ENCODE results near the gene KRT79.
"Not testable (repeated sequence)": the region's sequence is repeated elsewhere in the genome, so short reads cannot be mapped to it uniquely, and the experiment has no call there.

Gene KRT79

GRCh38 chr12:52861511-52861910 lies 27.4 kb upstream of the KRT79 start:
- TF ChIP-seq CTCF (IDR thresholded peaks at IDR 0.05; ENCODE audit: insufficient read depth, low read length, missing control alignments) = no peak
- H3K4me3 ChIP-seq (ENCODE audit: low read depth, low read length) = no peak overlapping the region
- ChIA-PET POLR2A (no interaction called here), CTCF (interaction anchor here (0.8 to 1.8 kb wide), 4 partner anchors 9 to 282 kb away, joined by 3 to 4 read pairs (median 4); no protein-coding TSS in a partner anchor)
- DNase-seq (ENCODE audit: low read depth, low spot score) = no peak

GRCh38 chr12:52860102-52860823 lies 26.2 kb upstream of the KRT79 start:
- CTCF ChIA-PET = interaction anchor here (0.7 to 2.1 kb wide), 9 partner anchors 9 to 488 kb away, joined by 3 to 12 read pairs (median 4); no protein-coding TSS in a partner anchor
- DNase-seq (ENCODE audit: low read depth, low spot score) = peak; percentile 41

GRCh38 chr12:52857500-52857899 lies 23.4 kb upstream of the KRT79 start:
- H3K4me3 ChIP-seq (ENCODE audit: low read depth, low read length) = no peak overlapping the region
- no peak for DNase-seq (ENCODE audit: low read depth, low spot score)
- ChIA-PET POLR2A (no interaction called here), CTCF (interaction anchor here (1.0 to 1.1 kb wide), 2 partner anchors 8 to 13 kb away, joined by 3 read pairs; no protein-coding TSS in a partner anchor)
- no peak for TF ChIP-seq CTCF (IDR thresholded peaks at IDR 0.05; ENCODE audit: insufficient read depth, low read length, missing control alignments)

More at GRCh38 chr12:52860102-52860823, 26.2 kb upstream of the KRT79 start:
- TF ChIP-seq CTCF (IDR thresholded peaks at IDR 0.05; ENCODE audit: insufficient read depth, low read length, missing control alignments) = no peak
- POLR2A ChIA-PET = no interaction called here
- H3K4me3 ChIP-seq (ENCODE audit: low read depth, low read length) = no peak overlapping the region

- DNase-seq (ENCODE audit: low read depth, low spot score) = no peak
- ChIA-PET CTCF (interaction anchor here (1.0 to 1.7 kb wide), 3 partner anchors 9 to 14 kb away, joined by 3 to 4 read pairs (median 3); no protein-coding TSS in a partner anchor), POLR2A (no interaction called here)
- no peak for TF ChIP-seq CTCF (IDR thresholded peaks at IDR 0.05; ENCODE audit: insufficient read depth, low read length, missing control alignments)
- H3K4me3 ChIP-seq (ENCODE audit: low read depth, low read length) = no peak overlapping the region
Measured at GRCh38 chr12:52856787-52857186, 22.7 kb upstream of the KRT79 start.

- DNase-seq (ENCODE audit: low read depth, low spot score); H3K4me3 ChIP-seq (ENCODE audit: low read depth, low read length); POLR2A ChIA-PET: not testable (repeated sequence)
- CTCF ChIA-PET = interaction anchor here (1.7 kb wide), 1 partner anchor 11 kb away, joined by 4 read pairs; no protein-coding TSS in a partner anchor
Measured at GRCh38 chr12:52856077-52856476, 22.0 kb upstream of the KRT79 start.

- no peak for DNase-seq (ENCODE audit: low read depth, low spot score)
- no peak overlapping the region for H3K4me3 ChIP-seq (ENCODE audit: low read depth, low read length)
- ChIA-PET CTCF (interaction anchor here (0.6 to 1.0 kb wide), 4 partner anchors 12 to 480 kb away, joined by 3 to 4 read pairs (median 3); no protein-coding TSS in a partner anchor), POLR2A (no interaction called here)
- TF ChIP-seq CTCF (IDR thresholded peaks at IDR 0.05; ENCODE audit: insufficient read depth, low read length, missing control alignments) = no peak
Measured at GRCh38 chr12:52851787-52852186, 17.7 kb upstream of the KRT79 start.
